ENCODE results near the gene PERCC1. TPM values are rescaled to one million over a fixed set of nuclear protein-coding genes. Genes with fewer than 3 reads are reported as not detected.

The PERCC1 gene
- total RNA-seq, 1 experiment from 2014 or later = not detected

DNA sequence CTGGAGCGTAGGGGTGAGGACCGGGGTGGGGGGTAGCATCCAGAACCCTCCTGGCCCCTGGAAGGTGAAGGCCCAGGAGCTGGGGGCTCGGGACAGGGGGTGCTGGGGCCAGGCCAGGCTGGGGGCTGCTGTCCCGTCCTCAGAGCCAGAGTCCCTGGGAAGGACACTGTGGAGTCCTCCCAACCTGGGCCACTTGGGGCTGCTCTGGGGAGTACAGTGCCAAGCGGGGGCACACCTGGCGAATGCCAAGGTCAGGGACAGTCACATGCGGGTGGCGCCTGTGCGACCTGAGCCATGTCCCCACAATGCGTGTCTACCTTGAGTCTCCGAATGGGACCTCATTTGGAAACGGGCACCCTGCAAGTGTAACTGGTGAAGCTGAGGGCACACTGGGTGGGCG lies 1.2 kb upstream of the PERCC1 start:
- Mint-ChIP-seq H3K36me3 (ENCODE audit: insufficient read depth, unreplicated experiment) (peaks cover 6% of the 10 kb centered on the region), H3K27me3 (ENCODE audit: unreplicated experiment) (peaks cover 44% of the 10 kb centered on the region), H3K9me3 (ENCODE audit: low read depth, unreplicated experiment) (no peaks in the 10 kb centered on the region), H3K27ac (ENCODE audit: unreplicated experiment) (no peak overlapping the region), H3K4me1 (ENCODE audit: low read depth, unreplicated experiment) (no peaks in the 10 kb centered on the region), H3K4me3 (ENCODE audit: low read depth, unreplicated experiment) (no peak overlapping the region)
- TF ChIP-seq, protein P1, sequence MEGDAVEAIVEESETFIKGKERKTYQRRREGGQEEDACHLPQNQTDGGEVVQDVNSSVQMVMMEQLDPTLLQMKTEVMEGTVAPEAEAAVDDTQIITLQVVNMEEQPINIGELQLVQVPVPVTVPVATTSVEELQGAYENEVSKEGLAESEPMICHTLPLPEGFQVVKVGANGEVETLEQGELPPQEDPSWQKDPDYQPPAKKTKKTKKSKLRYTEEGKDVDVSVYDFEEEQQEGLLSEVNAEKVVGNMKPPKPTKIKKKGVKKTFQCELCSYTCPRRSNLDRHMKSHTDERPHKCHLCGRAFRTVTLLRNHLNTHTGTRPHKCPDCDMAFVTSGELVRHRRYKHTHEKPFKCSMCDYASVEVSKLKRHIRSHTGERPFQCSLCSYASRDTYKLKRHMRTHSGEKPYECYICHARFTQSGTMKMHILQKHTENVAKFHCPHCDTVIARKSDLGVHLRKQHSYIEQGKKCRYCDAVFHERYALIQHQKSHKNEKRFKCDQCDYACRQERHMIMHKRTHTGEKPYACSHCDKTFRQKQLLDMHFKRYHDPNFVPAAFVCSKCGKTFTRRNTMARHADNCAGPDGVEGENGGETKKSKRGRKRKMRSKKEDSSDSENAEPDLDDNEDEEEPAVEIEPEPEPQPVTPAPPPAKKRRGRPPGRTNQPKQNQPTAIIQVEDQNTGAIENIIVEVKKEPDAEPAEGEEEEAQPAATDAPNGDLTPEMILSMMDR (IDR thresholded peaks at IDR 0.05; ENCODE audit: unreplicated experiment) = no peak
- CTCF ChIA-PET = interaction anchor here (0.5 to 1.5 kb wide), 5 partner anchors 22 to 139 kb away, joined by 3 to 6 read pairs (median 4); no protein-coding TSS in a partner anchor
- BruUV-seq (replicated peaks) = no TSS peak
- no peak for DNase-seq
- intact Hi-C loops (cut with micrococcal nuclease; ENCODE audit: unreplicated experiment) = no loop called here

DNA sequence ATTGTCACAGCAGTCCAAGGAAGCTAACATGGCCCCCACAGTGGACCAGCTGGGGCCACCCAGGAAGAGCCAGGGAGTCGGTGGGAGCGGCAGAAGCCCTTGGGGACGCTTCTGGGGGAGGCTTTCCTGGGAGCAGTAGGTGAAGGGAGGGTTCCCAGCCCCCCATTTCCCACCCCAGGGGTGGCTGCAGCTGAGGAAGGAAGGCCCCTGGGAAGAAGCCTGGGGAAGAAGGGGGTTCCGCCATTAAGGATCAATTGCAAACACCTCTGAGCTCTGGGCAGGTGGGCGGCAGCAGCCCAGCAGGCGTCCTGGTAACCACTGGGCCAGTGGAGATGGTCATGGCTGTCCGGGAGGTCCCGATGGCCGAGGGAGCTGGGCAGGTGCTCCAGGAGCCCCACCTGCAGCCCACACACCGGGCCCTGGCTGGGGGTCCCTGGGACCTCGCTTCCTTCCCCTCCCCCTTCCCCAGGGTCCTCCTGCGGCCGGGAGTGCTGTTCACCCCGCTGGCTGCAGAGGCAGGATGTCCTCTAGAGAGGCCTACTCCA lies 592 bp upstream of the PERCC1 start:
- Mint-ChIP-seq H3K4me1 (ENCODE audit: low read depth, unreplicated experiment) (no peaks in the 10 kb centered on the region), H3K4me3 (ENCODE audit: low read depth, unreplicated experiment) (no peak overlapping the region), H3K9me3 (ENCODE audit: low read depth, unreplicated experiment) (no peaks in the 10 kb centered on the region), H3K36me3 (ENCODE audit: insufficient read depth, unreplicated experiment) (peaks cover 6% of the 10 kb centered on the region), H3K27ac (ENCODE audit: unreplicated experiment) (no peak overlapping the region), H3K27me3 (ENCODE audit: unreplicated experiment) (peaks cover 44% of the 10 kb centered on the region)
- intact Hi-C loops (cut with micrococcal nuclease; ENCODE audit: unreplicated experiment) = no loop called here
- CTCF ChIA-PET = interaction anchor here (0.6 kb wide), 1 partner anchor 139 kb away, joined by 5 read pairs; no protein-coding TSS in a partner anchor
- no TSS peak for BruUV-seq (replicated peaks)
- DNase-seq = no peak
- TF ChIP-seq, protein P1 (IDR thresholded peaks at IDR 0.05; ENCODE audit: unreplicated experiment) = no peak

DNA sequence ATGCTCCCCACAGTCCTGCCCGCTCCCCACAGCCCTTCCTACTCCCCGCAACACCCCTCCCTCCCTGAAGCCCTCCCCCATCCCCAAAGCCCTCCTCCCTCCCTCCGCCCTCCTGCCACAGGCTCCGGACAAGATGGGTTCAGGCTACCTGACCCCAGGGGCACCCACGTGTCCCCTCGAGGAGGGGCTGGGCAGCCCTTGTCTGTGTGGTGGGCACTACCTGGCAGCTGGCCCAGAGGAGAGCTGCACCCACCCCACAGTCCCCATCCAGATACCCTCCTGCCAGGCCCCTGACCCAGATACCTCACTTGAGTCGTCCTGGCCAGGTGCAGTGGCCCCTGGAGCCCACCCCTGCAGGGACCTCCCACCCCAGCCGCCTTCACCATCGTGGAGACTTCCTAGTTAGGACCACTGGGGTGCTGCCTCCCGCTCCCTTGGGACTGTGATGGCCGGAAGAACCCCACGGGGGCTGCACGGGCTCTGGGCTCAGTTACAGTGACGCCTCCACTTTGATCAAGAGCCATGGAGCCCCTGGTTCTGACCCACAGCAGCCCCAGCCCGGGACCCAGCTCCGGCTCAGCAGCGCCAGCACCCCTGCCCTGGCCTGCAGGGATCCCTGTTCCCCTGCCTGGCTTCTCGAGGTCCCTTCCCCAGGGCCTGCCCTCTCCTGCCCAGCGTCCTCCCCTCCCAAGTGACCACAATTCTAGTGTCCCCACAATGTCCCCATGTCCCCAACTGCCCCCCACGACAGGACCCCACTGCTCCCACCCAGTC lies 806 bp downstream of the PERCC1 start:
- CTCF ChIA-PET = no interaction called here

DNA sequence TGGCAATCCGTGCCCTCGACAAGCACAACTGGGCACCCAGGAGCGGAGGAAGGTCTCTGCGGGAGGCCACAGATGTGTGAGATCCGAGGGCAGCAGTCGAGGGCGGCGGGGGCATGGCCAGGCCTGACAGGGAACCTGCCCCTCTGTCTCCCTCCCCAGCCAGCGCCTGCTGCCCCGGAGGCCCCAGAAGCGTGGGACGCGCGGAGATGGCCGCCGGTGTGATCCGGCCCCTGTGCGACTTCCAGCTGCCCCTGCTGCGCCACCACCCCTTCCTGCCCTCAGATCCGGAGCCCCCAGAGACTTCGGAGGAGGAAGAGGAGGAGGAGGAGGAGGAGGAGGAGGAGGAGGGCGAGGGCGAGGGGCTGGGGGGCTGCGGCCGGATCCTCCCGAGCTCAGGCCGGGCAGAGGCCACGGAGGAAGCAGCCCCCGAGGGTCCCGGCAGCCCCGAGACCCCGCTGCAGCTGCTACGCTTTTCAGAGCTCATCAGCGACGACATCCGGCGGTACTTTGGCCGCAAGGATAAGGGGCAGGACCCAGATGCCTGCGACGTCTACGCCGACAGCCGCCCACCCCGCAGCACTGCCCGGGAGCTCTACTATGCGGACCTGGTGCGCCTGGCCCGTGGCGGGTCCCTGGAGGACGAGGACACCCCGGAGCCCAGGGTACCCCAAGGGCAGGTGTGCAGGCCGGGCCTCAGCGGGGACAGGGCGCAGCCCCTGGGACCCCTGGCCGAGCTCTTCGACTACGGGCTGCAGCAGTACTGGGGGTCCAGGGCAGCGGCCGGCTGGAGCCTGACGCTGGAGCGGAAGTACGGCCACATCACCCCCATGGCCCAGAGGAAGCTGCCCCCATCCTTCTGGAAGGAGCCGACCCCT lies 1.7 kb downstream of the PERCC1 start:
- no TSS peak for BruUV-seq (replicated peaks)
- CTCF ChIA-PET = no interaction called here
- peaks cover 42% of the 10 kb centered on the region for H3K27me3 Mint-ChIP-seq (ENCODE audit: unreplicated experiment)

More for the DNA sequence above, 806 bp downstream of the PERCC1 start:
- no peak for DNase-seq
- no peak overlapping the region for H3K4me3 Mint-ChIP-seq (ENCODE audit: low read depth, unreplicated experiment)
- H3K9me3 Mint-ChIP-seq (ENCODE audit: low read depth, unreplicated experiment) = no peaks in the 10 kb centered on the region
- H3K4me1 Mint-ChIP-seq (ENCODE audit: low read depth, unreplicated experiment) = no peaks in the 10 kb centered on the region
- H3K36me3 Mint-ChIP-seq (ENCODE audit: insufficient read depth, unreplicated experiment) = peaks cover 10% of the 10 kb centered on the region
- no TSS peak for BruUV-seq (replicated peaks)
- no peak overlapping the region for H3K27ac Mint-ChIP-seq (ENCODE audit: unreplicated experiment)
- peaks cover 44% of the 10 kb centered on the region for H3K27me3 Mint-ChIP-seq (ENCODE audit: unreplicated experiment)
- TF ChIP-seq, protein P1 (IDR thresholded peaks at IDR 0.05; ENCODE audit: unreplicated experiment) = no peak
- intact Hi-C loops (cut with micrococcal nuclease; ENCODE audit: unreplicated experiment) = no loop called here

More for the DNA sequence above, 1.7 kb downstream of the PERCC1 start:
- Mint-ChIP-seq H3K4me1 (ENCODE audit: low read depth, unreplicated experiment) (no peaks in the 10 kb centered on the region), H3K9me3 (ENCODE audit: low read depth, unreplicated experiment) (no peaks in the 10 kb centered on the region), H3K27ac (ENCODE audit: unreplicated experiment) (no peak overlapping the region), H3K36me3 (ENCODE audit: insufficient read depth, unreplicated experiment) (peaks cover 11% of the 10 kb centered on the region), H3K4me3 (ENCODE audit: low read depth, unreplicated experiment) (no peak overlapping the region)
- intact Hi-C loops (cut with micrococcal nuclease; ENCODE audit: unreplicated experiment) = no loop called here
- no peak for DNase-seq
- TF ChIP-seq, protein P1 (IDR thresholded peaks at IDR 0.05; ENCODE audit: unreplicated experiment) = no peak
